Colonic mucosa (tissue), 4 donors: ENCODE results near the gene EPM2AIP1. TPM values are rescaled to one million over a fixed set of nuclear protein-coding genes. Genes with fewer than 3 reads are reported as not detected.

Experiments
- DNase-seq: peaks from one replicate; pipeline ENCODE4 v3.0.0-alpha.2; 2020
- H3K27ac ChIP-seq: fragments of 200-600 bp; one replicate; pipeline ENCODE4 v1.8.0; 2021
- H3K27me3 ChIP-seq: fragments of 200-600 bp; one replicate; pipeline ENCODE4 v1.8.0; 2021
- H3K36me3 ChIP-seq: fragments of 200-600 bp; one replicate; pipeline ENCODE4 v1.8.0; 2021
- H3K4me1 ChIP-seq: fragments of 200-600 bp; one replicate; pipeline ENCODE4 v1.8.0; 2021; ENCODE audit warnings: mild to moderate bottlenecking
- H3K4me3 ChIP-seq: fragments of 200-600 bp; one replicate; pipeline ENCODE4 v1.8.0; 2021
- H3K9ac ChIP-seq, 2 donors: one replicate each; pipeline ENCODE4 v1.7.0; 2013; ENCODE audit warnings: control low read depth in 2 of 2, low read depth in 2 of 2, low read length in 2 of 2
- H3K9me3 ChIP-seq: fragments of 200-600 bp; one replicate; pipeline ENCODE4 v1.8.0; 2021
- intact Hi-C: fragments of 100-400 bp; cut with DNase I; formaldehyde crosslinking; loops from one replicate; pipeline ENCODE4 v1.14.1; 2022
- total RNA-seq, 2 donors: library from RNA; stranded (reverse); fragmentation: NEBNext Ultra II Directional in 1 of 2; extraction: Animal tissue kit (Norgen Biotek cat#: 25700) in 1 of 2; gene quantifications; one replicate each; pipeline ENCODE4 v1.2.1, GENCODE V29; 2021
- TF ChIP-seq, protein P1 (sequence below): fragments of 200-600 bp; IDR thresholded peaks from one replicate; pipeline ENCODE4 v1.8.0; 2022; ENCODE audit warnings: antibody characterized with exemption, mild to moderate bottlenecking
- donor health status: healthy.
- donor health status: DM: no; HTN: no; CAD: no.
- donor health status: DM: no; HTN: no; CAD: no.

EPM2AIP1 gene
- total RNA-seq, 2 donors from 2014 or later = 13.0 to 14.3 TPM

DNA sequence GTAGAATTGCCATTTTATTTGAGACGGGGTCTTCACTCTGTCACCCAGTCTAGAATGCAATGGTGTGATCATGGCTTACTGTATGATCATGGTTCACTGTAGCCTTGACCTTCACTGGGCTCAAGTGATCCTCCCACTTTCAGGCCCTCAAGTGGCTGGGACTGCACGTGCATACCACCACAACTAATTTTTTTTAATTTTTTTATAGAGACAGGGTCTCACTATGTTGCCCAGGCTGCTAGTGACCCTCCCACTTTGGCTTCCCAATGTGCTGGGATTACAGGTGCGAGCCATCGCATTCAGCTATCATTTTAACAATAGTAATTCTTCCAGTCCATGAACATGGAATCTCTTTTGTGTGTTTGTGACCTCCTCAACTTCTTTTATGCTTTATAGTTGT is 11.9 kb downstream of the EPM2AIP1 start:
- no peaks in the 10 kb centered on the region for H3K4me1 ChIP-seq
- DNase-seq = no peak
- H3K36me3 ChIP-seq = no peaks in the 10 kb centered on the region
- TF ChIP-seq, protein P1, sequence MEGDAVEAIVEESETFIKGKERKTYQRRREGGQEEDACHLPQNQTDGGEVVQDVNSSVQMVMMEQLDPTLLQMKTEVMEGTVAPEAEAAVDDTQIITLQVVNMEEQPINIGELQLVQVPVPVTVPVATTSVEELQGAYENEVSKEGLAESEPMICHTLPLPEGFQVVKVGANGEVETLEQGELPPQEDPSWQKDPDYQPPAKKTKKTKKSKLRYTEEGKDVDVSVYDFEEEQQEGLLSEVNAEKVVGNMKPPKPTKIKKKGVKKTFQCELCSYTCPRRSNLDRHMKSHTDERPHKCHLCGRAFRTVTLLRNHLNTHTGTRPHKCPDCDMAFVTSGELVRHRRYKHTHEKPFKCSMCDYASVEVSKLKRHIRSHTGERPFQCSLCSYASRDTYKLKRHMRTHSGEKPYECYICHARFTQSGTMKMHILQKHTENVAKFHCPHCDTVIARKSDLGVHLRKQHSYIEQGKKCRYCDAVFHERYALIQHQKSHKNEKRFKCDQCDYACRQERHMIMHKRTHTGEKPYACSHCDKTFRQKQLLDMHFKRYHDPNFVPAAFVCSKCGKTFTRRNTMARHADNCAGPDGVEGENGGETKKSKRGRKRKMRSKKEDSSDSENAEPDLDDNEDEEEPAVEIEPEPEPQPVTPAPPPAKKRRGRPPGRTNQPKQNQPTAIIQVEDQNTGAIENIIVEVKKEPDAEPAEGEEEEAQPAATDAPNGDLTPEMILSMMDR = no peak
- intact Hi-C loops = no loop called here
- H3K9ac ChIP-seq = no peak overlapping the region
- no peaks in the 10 kb centered on the region for H3K9me3 ChIP-seq
- no peak overlapping the region for H3K4me3 ChIP-seq
- no peaks in the 10 kb centered on the region for H3K27me3 ChIP-seq
- H3K27ac ChIP-seq = no peak overlapping the region

DNA sequence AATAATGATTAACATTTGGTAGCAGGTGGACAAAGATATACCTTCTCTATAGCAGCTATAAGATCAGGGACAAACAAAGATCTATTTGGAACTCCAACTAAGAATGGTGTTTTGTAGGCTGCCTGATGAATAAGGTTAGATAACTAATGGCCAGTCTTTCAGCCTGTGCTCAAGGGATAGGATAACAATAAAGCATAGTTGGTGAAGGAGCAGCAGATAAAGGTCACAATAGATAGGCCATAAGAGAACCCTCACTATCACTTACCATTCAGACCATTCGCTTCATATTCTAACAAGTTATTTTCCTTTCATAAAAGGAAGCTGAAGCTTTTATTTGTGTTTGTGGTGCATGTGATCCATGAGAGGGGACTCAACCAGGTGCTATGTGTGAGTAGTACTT is 19.8 kb downstream of the EPM2AIP1 start:
- DNase-seq = no peak
- no peak overlapping the region for H3K9ac ChIP-seq
- intact Hi-C loops = no loop called here
- H3K4me1 ChIP-seq = no peaks in the 10 kb centered on the region
- H3K9me3 ChIP-seq = no peaks in the 10 kb centered on the region
- H3K36me3 ChIP-seq = no peaks in the 10 kb centered on the region
- TF ChIP-seq, protein P1 = no peak
- H3K27ac ChIP-seq = no peak overlapping the region
- H3K4me3 ChIP-seq = no peak overlapping the region
- no peaks in the 10 kb centered on the region for H3K27me3 ChIP-seq

DNA sequence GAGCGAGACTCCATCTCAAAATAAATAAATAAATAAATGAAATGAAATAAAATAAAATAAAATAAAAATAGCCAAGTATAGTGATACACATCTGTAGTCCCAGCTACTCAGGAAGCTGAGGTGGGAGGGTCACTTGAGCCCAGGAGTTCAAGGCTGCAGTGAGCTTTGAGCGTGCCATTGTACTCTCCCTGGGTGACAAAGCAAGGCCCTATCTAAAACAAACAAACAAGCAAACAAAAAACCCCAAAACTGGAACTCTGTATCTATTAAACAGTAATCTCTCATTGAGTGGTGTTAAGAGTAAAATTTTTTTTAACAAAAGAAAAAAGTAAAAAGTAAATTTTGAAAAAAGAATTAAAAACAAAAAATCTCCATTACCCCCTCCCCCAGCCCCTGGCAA is 20.8 kb downstream of the EPM2AIP1 start:
- TF ChIP-seq, protein P1 = no peak
- no peak overlapping the region for H3K4me3 ChIP-seq
- intact Hi-C loops = no loop called here
- no peaks in the 10 kb centered on the region for H3K27me3 ChIP-seq
- H3K9me3 ChIP-seq = no peaks in the 10 kb centered on the region
- no peak overlapping the region for H3K27ac ChIP-seq
- no peaks in the 10 kb centered on the region for H3K4me1 ChIP-seq
- no peak overlapping the region for H3K9ac ChIP-seq
- no peak for DNase-seq
- H3K36me3 ChIP-seq = no peaks in the 10 kb centered on the region

DNA sequence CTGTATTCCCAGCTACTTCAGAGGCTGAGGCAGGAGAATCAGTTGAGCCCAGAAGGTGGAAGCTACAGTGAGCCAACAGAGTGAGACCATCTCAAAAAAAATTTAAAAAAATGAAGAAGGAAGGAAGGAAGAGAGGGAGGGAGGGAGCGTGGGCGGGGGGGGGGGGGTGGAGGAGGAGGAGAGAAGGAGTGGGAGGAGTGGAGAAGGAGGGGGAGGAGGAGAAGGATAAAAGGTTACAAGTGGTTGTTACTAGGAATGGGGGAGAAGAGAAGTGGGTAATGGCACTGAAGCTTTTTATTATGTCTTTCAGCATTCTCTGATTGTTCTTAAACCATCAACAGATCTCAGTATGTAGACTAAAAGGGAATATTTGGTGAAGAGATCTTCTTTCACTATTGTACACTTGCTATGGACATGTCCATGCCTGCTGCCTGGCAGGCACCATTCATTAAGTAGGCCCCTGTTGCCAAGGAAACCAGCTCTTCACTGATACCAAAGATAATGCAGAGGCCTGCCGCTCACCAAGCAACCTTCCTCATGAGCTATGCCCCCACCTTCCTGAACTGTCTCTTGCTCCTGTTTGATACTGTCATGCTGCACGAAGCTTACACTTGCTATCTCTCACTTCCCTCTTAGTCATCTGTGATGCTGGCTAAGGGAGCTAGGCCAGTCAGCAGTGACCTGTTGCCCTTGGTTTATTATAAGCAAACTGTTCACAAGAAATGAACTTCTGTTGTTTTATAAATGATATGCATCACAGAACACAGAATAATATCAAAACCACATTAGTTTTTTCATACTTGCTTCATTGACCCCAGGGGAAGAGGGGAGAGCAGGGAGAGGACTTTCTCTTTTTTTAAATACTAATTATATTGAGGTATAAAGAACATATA is 23.1 kb downstream of the EPM2AIP1 start:
- H3K9me3 ChIP-seq = no peaks in the 10 kb centered on the region
- TF ChIP-seq, protein P1 = no peak
- no peak overlapping the region for H3K9ac ChIP-seq
- no peak for DNase-seq
- no peak overlapping the region for H3K27ac ChIP-seq
- intact Hi-C loops = no loop called here
- no peaks in the 10 kb centered on the region for H3K4me1 ChIP-seq
- no peaks in the 10 kb centered on the region for H3K27me3 ChIP-seq
- no peak overlapping the region for H3K4me3 ChIP-seq
- no peaks in the 10 kb centered on the region for H3K36me3 ChIP-seq

DNA sequence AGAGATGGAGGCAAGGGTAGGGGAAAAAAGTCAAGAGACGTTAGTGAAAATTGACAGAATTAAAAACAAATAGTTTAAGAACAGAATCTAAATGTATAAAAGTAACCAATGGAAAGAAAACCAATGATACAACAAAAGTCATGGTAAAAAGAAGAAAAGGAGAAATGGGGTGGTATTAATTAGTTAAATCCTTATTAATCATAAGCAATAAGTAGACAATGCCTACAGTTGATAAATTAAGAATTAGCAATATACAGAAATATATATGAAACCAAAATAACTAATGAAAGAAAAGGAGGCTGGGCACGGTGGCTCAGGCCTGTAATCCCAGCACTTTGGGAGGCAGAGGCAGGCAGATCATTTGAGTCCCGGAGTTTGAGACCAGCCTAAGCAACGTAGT is 23.8 kb downstream of the EPM2AIP1 start:
- Histone ChIP-seq H3K27ac (no peak overlapping the region), H3K27me3 (no peaks in the 10 kb centered on the region), H3K36me3 (no peaks in the 10 kb centered on the region), H3K4me3 (no peak overlapping the region), H3K9ac (no peak overlapping the region), H3K9me3 (no peaks in the 10 kb centered on the region), H3K4me1 (no peaks in the 10 kb centered on the region)
- DNase-seq = no peak
- intact Hi-C loops = no loop called here
- TF ChIP-seq, protein P1 = no peak
